ENCODE results near the gene DPYSL3.

DPYSL3 gene

DNA sequence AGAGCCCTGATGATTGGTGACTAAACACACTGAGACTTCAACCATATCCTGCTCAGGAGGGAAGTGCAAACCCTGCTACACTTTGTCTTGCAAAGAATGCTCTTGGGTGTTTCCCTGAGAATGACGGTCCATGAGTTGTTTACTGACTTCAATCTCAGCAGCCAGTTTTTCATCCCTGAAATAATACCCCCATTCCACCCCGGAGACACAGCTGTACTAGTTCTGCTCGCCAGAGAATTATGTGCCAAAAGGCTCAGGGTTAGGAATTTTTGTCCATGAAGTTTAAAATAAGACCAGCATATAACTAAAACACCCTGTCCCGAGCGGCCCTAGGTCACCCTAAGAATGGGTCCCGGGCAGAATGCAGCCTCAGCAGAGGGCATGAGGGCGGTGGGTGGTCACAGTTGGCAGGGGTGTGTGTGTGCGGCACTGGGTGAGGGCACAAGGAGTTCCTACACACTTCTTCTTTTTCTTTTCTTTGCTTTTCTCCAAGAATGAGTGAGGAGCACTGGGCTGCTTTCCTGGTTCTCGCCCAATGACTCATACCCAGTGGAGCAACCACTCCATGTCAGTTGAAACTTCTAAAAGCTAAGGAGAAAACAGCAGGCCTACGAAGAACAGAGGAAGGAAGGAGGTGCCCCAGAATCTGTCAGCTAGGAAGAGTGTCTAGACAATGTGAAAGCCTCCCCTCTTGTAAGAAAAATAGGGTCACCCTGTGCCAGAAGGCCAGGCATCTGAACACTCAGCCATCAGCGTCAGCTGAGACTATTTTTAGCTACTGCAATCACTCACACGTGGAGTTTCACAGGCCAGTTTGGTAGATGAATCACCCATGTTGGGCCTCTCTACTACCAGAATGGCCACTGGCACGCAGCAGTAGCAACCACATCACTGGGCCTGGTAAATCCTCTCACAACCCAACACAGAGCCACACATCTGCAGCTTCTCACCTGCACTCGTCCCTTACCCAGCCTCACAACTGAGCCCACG lies 105.9 kb downstream of the DPYSL3 start:
- no peak for DNase-seq (ENCODE audit: low read depth in 2 of 2)

DNA sequence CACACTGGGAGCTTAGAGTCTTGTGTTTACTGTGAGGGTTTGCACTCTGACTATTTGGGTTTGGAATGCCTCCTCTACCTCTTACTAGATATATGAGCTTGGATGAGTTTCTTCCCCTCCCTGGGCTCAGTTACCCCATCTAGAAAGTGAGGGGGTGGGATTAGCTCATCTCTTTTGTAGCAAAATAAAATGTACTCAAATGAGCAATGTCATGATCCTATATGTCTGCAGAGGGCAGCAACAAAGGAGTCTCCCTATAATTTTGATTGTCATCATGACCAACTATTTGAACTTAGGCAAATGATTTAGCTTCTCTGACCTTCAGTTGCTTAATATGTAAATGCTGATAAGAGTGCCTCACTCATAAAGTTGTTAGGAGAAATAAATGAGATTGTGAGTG lies 109.0 kb downstream of the DPYSL3 start:
- no peak for DNase-seq (ENCODE audit: low read depth in 2 of 2)

GRCh38 chr5:147400126-147400809 lies 109.6 kb downstream of the DPYSL3 start:
- no peak for DNase-seq (ENCODE audit: low read depth in 2 of 2)

- no peak for DNase-seq (ENCODE audit: low read depth in 2 of 2)
Measured at GRCh38 chr5:147398860-147399259, 111.0 kb downstream of the DPYSL3 start.

DNA sequence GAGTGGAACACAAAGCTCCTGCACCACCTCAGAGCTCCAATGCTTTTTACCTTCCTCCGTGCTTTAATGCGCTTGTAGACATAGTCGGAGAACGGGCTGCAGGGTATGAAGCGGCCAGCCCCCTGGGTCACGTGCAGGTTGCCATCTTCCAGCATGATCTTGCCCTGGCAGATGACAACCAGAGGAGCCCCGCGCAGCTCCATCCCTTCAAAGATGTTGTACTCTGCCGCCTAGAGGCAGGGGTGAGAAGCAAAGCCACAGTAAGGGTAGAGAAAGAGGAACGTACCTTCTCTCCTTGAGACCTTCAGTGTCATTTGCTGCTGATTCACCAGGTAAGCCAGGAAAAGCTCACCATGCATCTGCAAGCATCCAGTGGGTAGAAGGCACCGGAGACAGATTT lies 112.3 kb downstream of the DPYSL3 start:
- no peak for DNase-seq (ENCODE audit: low read depth in 2 of 2)

- no peak for DNase-seq (ENCODE audit: low read depth in 2 of 2)
Measured at GRCh38 chr5:147396070-147396823, 113.6 kb downstream of the DPYSL3 start.

- no peak for DNase-seq (ENCODE audit: low read depth in 2 of 2)
Measured at GRCh38 chr5:147393874-147394672, 115.8 kb downstream of the DPYSL3 start.

DNA sequence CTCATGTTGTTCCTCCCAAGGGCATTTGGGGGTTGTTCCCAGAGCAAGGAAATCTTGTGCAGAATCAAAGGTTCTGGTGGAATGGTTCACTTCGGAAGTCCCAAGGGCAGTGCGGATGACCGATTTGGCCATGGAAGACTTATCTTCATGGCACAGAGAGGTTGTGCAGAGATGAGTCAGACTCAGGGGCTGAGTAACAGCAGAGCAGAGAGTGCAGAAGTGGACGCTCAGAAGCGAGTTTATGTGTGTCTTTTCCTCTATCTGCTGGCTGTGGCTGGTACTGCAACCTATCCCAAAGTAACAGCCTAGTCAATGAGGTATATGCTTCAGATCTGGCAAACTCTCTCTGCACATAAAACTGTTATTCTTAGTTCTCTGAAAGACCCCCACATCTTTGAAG lies 118.1 kb downstream of the DPYSL3 start:
- DNase-seq (ENCODE audit: low read depth in 2 of 2) = no peak

- no peak for DNase-seq (ENCODE audit: low read depth in 2 of 2)
Measured at GRCh38 chr5:147390654-147391225, 119.1 kb downstream of the DPYSL3 start.

GRCh38 chr5:147388184-147389108 lies 121.4 kb downstream of the DPYSL3 start:
- DNase-seq (ENCODE audit: low read depth in 2 of 2) = no peak

GRCh38 chr5:147387109-147387508 lies 122.8 kb downstream of the DPYSL3 start:
- DNase-seq (ENCODE audit: low read depth in 2 of 2) = no peak

- DNase-seq (ENCODE audit: low read depth in 2 of 2) = no peak
Measured at GRCh38 chr5:147384346-147385193, 125.3 kb downstream of the DPYSL3 start.

- no peak for DNase-seq (ENCODE audit: low read depth in 2 of 2)
Measured at GRCh38 chr5:147382776-147383175, 127.1 kb downstream of the DPYSL3 start.

DNA sequence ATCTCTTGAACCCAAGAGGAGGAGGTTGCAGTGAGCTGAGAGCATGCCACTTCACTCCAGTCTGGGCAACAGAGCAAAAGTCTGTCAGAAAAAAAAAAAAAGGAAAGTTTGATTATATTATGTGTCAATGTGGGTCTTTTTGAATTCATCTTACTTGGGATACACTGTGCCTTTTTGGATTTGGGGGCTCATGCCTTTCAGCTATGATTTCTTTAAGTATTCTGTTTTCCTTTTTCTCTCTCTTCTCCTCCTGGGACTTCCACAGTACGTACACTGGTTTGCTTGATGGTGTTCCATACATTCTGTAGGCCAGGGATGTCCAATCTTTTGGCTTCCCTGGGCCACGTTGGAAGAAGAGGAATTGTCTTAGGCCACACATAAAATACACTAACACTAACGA lies 128.3 kb downstream of the DPYSL3 start:
- DNase-seq (ENCODE audit: low read depth in 2 of 2) = no peak

DNA sequence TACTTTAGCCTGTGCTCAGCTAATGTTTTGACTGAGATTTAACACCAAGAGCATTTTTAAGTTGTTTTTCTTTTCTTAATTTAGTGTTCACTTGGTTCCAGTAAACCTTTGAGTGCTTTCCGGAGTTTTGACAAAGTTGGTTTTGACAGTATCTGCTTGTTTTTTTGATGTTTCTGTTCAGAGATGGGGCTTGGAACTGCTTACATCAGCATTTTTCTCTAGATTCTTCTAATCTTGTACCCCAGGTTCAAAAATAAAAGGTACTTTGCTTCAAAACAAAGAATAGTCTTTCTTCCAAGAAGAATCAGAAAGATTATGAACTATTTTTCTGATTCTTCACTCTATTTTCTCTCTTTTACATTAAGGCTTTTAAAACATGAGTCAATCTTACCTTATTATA lies 132.2 kb downstream of the DPYSL3 start:
- DNase-seq (ENCODE audit: low read depth in 2 of 2) = no peak

DNA sequence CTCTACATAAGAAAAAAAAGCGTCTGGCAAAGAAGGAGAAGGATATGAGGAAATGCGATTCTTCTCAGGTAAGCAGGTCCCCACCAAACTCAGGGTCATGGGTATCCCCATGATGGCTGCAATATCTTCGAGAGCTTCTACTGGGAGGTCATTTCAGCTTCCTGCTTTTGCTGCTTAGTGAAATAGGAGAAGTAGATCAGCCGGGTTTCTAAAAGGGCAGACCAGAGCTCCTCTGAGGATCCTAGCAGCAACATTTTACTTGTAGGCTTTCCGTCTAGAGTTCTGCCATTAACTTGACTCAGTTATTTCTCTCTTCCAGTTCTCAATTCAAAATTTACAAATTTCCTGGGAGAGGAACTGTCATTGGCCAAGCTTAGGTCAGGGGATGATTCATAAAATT lies 134.7 kb downstream of the DPYSL3 start:
- DNase-seq (ENCODE audit: low read depth in 2 of 2) = no peak

GRCh38 chr5:147373328-147373727 lies 136.5 kb downstream of the DPYSL3 start:
- no peak for DNase-seq (ENCODE audit: low read depth in 2 of 2)

GRCh38 chr5:147372191-147372590 lies 137.7 kb downstream of the DPYSL3 start:
- DNase-seq (ENCODE audit: low read depth in 2 of 2) = no peak

- no peak for DNase-seq (ENCODE audit: low read depth in 2 of 2)
Measured at GRCh38 chr5:147371290-147371689, 138.6 kb downstream of the DPYSL3 start.
